Pulmonary artery endothelial cell (primary cell): ENCODE results near the gene CARD16. TPM values are rescaled to one million over a fixed set of nuclear protein-coding genes. Genes with fewer than 3 reads are reported as not detected.
"Not testable (repeated sequence)": the region's sequence is repeated elsewhere in the genome, so short reads cannot be mapped to it uniquely, and the experiment has no call there.

Experiments
- DNase-seq: peaks from one replicate; pipeline ENCODE4 v3.0.0-alpha.2; 2011; ENCODE audit warnings: low read depth, low spot score
- total RNA-seq: library from RNA; depleted of rRNA; stranded (reverse); fragments of >200 nt; gene quantifications from 2 replicates; pipeline ENCODE4 v1.2.3, GENCODE V29; 2014

CARD16 gene
- total RNA-seq, 1 donor from 2014 or later, result 37.5 TPM

GRCh38 chr11:105051559-105051958 is 6.4 kb upstream of the CARD16 start:
- DNase-seq, result no peak

DNA sequence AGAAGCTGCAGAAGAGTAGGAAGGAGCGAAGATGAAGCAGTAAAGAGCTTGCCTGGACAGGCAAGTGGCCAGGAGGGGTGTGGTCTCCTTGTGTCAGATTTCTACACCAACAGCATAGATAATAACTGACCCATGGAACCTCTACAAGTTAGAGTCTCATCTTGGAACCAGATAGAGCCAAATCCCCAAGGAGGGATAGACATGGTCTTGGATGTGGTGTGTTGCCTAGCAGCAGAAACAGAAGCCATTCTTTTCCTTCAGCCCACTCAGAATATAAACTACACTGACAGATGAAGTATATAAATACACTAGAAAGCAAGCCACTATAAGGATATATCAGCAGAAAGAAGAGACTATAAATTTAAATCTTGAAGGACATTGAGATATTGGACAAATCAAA is 4.3 kb upstream of the CARD16 start:
- no peak for DNase-seq

DNA sequence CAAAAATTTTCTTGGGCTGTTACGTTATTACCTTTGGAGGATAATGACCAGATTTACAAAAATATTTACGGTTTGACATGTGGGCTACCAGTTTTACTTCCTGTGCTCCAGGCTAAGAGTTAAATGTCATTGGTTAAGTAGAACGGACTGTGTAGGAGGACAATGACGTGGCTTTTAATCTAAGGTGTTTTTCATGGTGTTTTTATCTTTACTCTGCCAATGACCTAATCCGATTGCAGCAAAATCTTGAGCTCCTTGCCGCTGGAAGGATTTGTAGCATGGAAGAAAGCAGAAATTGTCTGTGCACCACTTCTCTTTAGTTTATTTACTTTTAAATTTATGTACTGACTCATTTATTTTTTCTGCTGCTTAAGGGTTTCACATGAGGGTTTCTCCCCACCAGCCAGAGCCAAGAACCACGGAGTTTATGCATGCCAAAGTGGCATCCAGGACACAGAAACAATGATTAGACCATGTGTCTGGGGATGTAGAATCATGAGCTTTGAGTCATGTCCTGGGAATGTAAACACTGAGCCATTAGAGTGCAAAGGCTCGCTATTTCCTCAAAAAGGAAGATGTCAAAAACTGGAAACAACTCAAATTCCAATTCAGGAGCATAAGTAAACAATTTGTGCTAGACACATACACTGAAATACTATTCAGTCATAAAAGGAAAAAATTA is 1.9 kb upstream of the CARD16 start:
- peak; percentile 98 for DNase-seq

DNA sequence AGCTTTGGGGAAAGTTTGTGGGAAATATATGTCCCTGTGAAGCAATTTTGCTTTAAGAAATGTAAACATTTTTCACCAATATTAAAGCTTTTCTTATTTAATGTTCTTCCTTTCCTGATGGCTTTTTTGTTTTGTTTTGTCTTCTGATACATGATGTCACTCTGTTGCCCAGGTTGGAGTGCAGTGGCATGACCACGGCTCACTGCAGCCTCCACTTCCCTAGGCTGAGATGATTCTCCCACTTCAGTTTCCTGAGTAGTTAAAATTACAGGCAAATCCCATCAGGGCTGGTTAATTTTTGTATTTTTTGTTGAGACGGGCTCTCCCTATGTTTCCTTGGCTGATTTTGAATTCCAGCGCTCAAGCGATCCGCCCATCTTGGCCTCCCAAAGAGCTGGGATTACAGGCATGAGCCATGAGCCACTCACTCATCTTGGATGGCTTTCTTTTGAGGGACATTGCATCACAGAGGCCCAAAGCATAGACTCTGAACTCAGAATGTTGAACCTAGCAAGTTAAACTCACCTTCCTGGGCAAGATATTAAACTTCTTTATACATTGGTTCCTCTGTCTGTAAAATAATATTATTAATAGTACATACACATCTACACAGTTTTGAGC is 651 bp upstream of the CARD16 start:
- no peak for DNase-seq

DNA sequence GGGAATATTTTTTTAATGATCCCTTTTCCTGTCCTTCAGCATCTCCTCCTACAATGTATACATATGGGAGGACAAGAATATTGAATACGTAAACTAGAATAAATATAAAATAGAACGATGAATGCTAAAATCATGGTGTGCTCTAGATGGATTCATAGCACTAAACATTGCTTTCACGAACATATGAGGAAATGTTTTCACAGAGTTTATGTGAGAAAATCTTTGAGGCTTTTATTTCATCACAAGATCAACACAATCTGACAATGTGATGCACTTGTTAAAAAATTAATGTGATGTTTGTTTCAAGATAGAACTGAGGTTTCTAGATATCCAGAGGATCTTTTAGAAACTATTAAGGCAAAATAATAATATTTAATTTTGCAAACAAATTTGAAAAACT is 3.0 kb downstream of the CARD16 start:
- no peak for DNase-seq

GRCh38 chr11:105040703-105041102 is 4.4 kb downstream of the CARD16 start:
- DNase-seq, result no peak

DNA sequence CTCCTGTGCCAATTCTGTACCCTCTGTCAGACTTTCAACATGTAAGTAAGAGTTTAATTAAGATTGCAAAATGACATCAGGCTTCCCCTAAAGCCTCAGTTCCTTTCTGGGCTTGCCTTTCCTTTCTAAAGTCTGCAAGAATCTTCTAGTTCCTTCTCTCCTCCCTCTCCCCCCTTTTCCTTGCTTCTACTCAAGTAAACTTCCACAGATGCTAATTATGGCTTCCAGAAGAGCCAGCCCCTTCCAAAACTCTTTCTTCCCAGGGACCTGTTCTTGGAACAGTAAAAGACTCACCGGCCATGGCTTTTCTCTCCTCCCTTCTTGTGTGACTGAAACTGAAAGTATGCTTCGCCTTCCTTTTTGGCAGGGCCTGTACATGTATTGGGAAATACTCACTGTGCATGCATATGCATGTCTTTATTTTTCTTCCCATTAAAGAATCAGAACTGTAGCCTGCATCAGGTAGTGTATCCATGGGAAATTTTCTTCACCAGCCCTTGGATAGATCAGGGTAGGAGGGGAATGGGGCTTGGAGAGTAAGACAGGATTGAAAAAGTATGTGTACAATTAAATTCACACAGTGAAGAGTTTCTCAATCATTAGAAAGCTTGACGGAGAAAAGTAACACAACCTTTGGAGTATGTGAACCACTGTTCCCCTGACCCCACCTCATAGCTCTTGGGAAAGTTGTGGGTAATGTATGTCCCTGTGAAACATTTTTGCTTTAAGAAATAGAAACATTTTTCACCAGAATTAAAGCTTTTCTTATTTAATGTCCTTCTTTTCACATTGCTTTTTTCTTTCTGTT is 10.1 kb downstream of the CARD16 start, which contains the start of gene CASP1:
CASP1 (minus strand) TSS at position 332 of the 808 bp plus-strand sequence; CDS start at position 301, 31 bp downstream.
- peak; percentile 26 for DNase-seq

GRCh38 chr11:105034388-105034787 is 10.7 kb downstream of the CARD16 start:
- DNase-seq, result not testable (repeated sequence)

DNA sequence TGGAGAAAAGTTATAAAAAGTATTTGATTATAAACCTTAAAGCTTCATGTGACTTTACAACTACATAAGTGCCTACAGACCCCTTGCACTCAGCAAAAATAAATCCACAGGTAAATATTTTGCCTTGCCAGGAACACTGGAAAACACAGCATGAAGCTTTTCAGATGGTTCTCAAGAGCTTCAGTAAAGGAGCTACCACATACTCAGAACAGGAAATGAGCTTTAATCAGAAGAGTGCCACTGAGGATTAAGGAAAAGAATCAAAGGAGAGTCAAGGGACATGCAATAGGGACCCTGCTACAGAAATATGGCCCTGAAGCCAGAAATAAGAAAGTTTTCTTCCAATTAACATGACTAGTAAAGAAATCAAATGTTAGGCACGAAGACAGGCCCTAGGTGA is 11.4 kb downstream of the CARD16 start:
- DNase-seq, result no peak

DNA sequence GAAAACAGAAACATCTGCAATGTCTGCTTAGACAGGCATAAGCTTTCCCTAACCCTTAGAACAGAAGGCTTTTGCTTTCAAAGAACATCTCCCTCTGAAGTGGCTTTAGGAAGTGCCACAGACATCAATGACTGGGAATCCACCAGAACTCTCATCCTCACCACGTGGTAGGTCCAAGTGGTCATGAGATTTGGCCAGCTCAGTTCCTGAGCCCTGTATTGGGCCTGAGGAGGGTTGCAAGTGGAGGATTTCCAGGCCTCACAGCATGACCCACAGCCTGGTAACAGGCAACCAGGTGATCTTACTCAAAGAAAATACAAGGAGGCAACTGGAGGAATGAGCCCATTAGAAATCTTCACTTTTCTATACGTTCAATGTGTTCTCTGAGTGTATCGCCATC is 11.8 kb downstream of the CARD16 start:
- DNase-seq, result no peak

GRCh38 chr11:105032495-105032894 is 12.6 kb downstream of the CARD16 start:
- no peak for DNase-seq

GRCh38 chr11:105027678-105028077 is 17.5 kb downstream of the CARD16 start:
- no peak for DNase-seq

DNA sequence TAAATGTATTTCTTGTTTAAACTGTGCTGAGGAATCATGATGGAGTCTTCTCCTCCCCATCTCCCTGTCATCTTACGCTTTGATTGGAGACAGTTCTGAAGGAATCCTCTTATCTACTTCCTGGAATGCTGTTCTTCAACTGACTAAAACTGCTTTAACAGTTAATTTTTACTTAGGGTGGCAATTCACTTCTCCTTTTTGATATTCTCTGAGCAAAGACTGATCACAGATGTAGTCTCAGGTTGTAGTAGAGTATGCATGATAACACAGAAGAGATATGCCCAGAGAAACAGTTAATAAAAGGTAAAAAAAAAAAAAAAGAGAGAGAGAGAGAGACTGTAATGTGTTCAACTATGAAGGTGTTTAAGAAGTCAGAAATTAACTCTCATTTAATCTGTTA is 20.7 kb downstream of the CARD16 start:
- no peak for DNase-seq

- DNase-seq, result no peak
Observed at GRCh38 chr11:105023003-105023402, 22.1 kb downstream of the CARD16 start, which contains the start of gene CASP5. Gene CASP5, minus strand, starts transcription at chr11:105023168. Its CDS starts 32 bp downstream, at chr11:105023136.

DNA sequence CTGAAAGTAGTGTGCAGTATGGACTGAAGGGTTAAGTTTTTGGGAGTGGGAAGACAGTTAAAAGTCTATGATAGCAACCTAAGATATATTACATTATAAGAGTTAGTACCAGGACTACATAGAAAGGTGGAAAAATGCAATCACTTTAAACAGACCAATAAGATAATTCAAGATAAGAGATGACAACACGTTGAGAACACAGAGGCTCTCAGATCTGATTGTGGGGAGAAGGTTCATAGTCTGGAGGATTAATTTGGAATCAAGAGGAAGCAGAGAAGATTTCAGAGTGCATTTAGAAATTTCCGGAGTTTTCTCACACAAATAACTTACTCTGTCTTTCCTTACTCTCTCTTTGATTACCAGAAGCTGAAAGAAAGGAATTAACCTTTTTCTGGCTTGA is 22.6 kb downstream of the CARD16 start:
- DNase-seq, result no peak

GRCh38 chr11:105007463-105007862 is 37.7 kb downstream of the CARD16 start:
- no peak for DNase-seq

- no peak for DNase-seq
Observed at GRCh38 chr11:105005451-105005845, 39.7 kb downstream of the CARD16 start.

- DNase-seq, result no peak
Observed at GRCh38 chr11:105004021-105004420, 41.1 kb downstream of the CARD16 start.

- no peak for DNase-seq
Observed at GRCh38 chr11:105003151-105003550, 42.0 kb downstream of the CARD16 start.

GRCh38 chr11:105000797-105001196 is 44.3 kb downstream of the CARD16 start:
- DNase-seq, result no peak

DNA sequence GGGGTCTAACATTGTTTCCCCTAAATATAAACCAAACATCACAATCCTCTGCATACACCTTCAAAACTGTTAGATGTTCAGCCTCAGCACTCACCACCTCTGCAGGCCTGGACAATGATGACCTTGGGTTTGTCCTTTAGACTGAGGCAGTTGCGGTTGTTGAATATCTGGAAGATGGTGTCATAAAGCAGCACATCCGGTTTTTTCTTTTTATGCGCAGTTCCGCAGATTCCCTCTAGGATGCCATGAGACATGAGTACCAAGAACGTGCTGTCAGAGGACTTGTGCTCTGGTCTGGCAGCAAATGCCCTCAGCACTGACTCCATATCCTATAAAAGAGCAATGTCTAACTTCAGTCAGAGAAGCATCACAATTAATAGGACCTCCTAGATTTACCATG is 45.0 kb downstream of the CARD16 start:
- no peak for DNase-seq

- DNase-seq, result no peak
Observed at GRCh38 chr11:104999721-105000120, 45.4 kb downstream of the CARD16 start.
